Keratinocyte (primary cell): ENCODE results near the gene SNCB. TPM values are rescaled to one million over a fixed set of nuclear protein-coding genes. Genes with fewer than 3 reads are reported as not detected.

ENCODE experiments used
- DNase-seq: peaks from one replicate; pipeline ENCODE4 v3.0.0-alpha.2; 2011; ENCODE audit warnings: low read depth, missing footprints, low spot score
- FAIRE-seq: peaks from 2 replicates; lab custom pipeline; 2011; peaks lifted over from hg19 to GRCh38; lab: Jason Lieb, UNC
- H2AFZ ChIP-seq: 2 replicates; pipeline ENCODE4 v1.6.0; 2012; ENCODE audit warnings: low read length, control low read depth, inconsistent platforms; ENCODE audit not compliant: control insufficient read depth
- H3K27ac ChIP-seq: 2 replicates; pipeline ENCODE4 v1.5.1; 2011; ENCODE audit warnings: low read length; ENCODE audit not compliant: control insufficient read depth, insufficient read depth
- H3K27me3 ChIP-seq: 3 replicates; pipeline ENCODE4 v1.6.0; 2011; ENCODE audit warnings: low read length; ENCODE audit not compliant: control insufficient read depth, insufficient read depth; ENCODE audit errors: extremely low read depth
- H3K36me3 ChIP-seq, 2 experiments: 2 replicates in 1 of 2; 3 replicates in 1 of 2; pipeline ENCODE4 v1.5.1; 2011; ENCODE audit warnings: low read length in 2 of 2, mild to moderate bottlenecking in 1 of 2; ENCODE audit not compliant: control insufficient read depth in 2 of 2, insufficient read depth in 2 of 2; ENCODE audit errors: extremely low read depth in 1 of 2
- H3K4me1 ChIP-seq: 3 replicates; pipeline ENCODE4 v1.5.1; 2011; ENCODE audit warnings: low read length; ENCODE audit not compliant: control insufficient read depth, insufficient read depth; ENCODE audit errors: extremely low read depth
- H3K4me2 ChIP-seq: 3 replicates; pipeline ENCODE4 v1.6.0; 2011; ENCODE audit warnings: low read depth, low read length; ENCODE audit not compliant: control insufficient read depth, insufficient read depth; ENCODE audit errors: extremely low read depth
- H3K4me3 ChIP-seq, 3 experiments: fragments of 200-600 bp in 1 of 3; sonication (generic) in 1 of 3; 2 replicates in 2 of 3; 3 replicates in 1 of 3; pipeline ENCODE4 v1.5.1; 2011 to 2016; ENCODE audit warnings: low read length in 3 of 3, mild to moderate bottlenecking in 3 of 3, control low read depth in 2 of 3, inconsistent platforms in 1 of 3, low read depth in 1 of 3, mixed read lengths in 1 of 3, mixed run types in 1 of 3, moderate library complexity in 1 of 3; ENCODE audit not compliant: control insufficient read depth in 2 of 3, insufficient read depth in 2 of 3; ENCODE audit errors: extremely low read depth in 1 of 3
- H3K79me2 ChIP-seq: 2 replicates; pipeline ENCODE4 v1.6.0; 2012; ENCODE audit warnings: low read length; ENCODE audit not compliant: control insufficient read depth, insufficient read depth
- H3K9ac ChIP-seq: 3 replicates; pipeline ENCODE4 v1.6.0; 2011; ENCODE audit warnings: low read length; ENCODE audit not compliant: control insufficient read depth, insufficient read depth; ENCODE audit errors: extremely low read depth
- H3K9me1 ChIP-seq: 3 replicates; pipeline ENCODE4 v1.6.0; 2011; ENCODE audit warnings: low read length; ENCODE audit not compliant: control insufficient read depth, insufficient read depth; ENCODE audit errors: extremely low read depth
- H3K9me3 ChIP-seq: 2 replicates; pipeline ENCODE4 v1.5.1; 2012; ENCODE audit warnings: low read depth, low read length; ENCODE audit not compliant: control insufficient read depth
- H4K20me1 ChIP-seq: 3 replicates; pipeline ENCODE4 v1.6.0; 2011; ENCODE audit warnings: low read length; ENCODE audit not compliant: control insufficient read depth, insufficient read depth; ENCODE audit errors: extremely low read depth
- CTCF ChIP-seq, 3 experiments: IDR thresholded peaks in 1 of 3; conservative IDR thresholded peaks in 1 of 3; optimal IDR thresholded peaks in 1 of 3; 2 replicates in 2 of 3; 3 replicates in 1 of 3; pipeline versions ENCODE3 to v1.5.1; 2011; ENCODE audit warnings: low read length in 3 of 3, mild to moderate bottlenecking in 3 of 3, moderate library complexity in 2 of 3, control low read depth in 1 of 3, inconsistent platforms in 1 of 3; ENCODE audit not compliant: insufficient read depth in 2 of 3; ENCODE audit errors: extremely low read depth in 1 of 3
- EZH2 ChIP-seq: IDR thresholded peaks from one replicate; pipeline ENCODE4 v1.6.1; 2012; ENCODE audit warnings: inconsistent platforms, mild to moderate bottlenecking, low read length, moderate library complexity
- dilution Hi-C: fragments of 300-500 bp; cut with MboI; formaldehyde crosslinking; loops from one replicate; pipeline ENCODE4 v1.7.0; 2020; ENCODE audit warnings: low sequenced_read_pairs; ENCODE audit not compliant: extremely low pct_ligation_motif_present
- polyA plus RNA-seq, 5 experiments: library from polyadenylated mRNA; depleted of rRNA in 3 of 5; stranded (reverse) in 3 of 5; stranded (forward) in 1 of 5; unstranded in 1 of 5; fragments of >200 nt; gene quantifications; 1 replicate in 1 of 5; 2 replicates in 3 of 5; 3 replicates in 1 of 5; pipeline versions ENCODE4 v1.2.1 to v1.2.3, GENCODE V29; 2011 to 2012; ENCODE audit warnings: missing spikeins in 2 of 5, low read depth in 1 of 5, low replicate concordance in 1 of 5

SNCB gene
- polyA plus RNA-seq, 1 donor (not counting 4 experiments of a cell fraction or from before 2014, with no cell fraction given), result 0.69 TPM

DNA sequence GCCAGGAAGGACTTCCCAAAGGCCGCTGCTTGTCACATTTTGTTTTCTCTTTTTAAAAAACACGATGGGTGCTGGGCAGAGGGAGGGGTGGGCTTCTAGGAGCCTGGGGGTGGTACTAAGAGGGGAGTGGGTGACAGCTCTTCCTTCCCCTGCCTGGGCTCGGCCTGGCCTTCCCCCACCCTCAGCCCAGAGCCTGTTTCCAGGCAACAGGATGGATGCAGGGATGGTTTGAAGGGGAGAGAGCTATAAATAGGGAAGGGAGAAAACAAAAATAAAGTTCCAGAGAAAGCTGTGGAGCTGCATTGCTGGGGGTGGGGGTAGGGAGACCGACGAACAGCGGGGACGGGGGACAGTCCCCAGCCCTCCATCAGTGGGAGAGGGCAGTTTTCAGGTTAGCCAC, 13.8 kb downstream of the SNCB start:
- Histone ChIP-seq H3K4me3 (no peak overlapping the region), H3K9me1 (no peaks in the 10 kb centered on the region), H3K27ac (no peak overlapping the region), H2AFZ (no peak overlapping the region), H3K79me2 (no peaks in the 10 kb centered on the region), H3K27me3 (peaks cover 23% of the 10 kb centered on the region), H3K4me1 (peaks cover 29% of the 10 kb centered on the region), H3K9ac (no peak overlapping the region), H3K36me3 (no peaks in the 10 kb centered on the region), H4K20me1 (no peaks in the 10 kb centered on the region), H3K4me2 (no peak overlapping the region), H3K9me3 (no peaks in the 10 kb centered on the region)
- FAIRE-seq (no peak), DNase-seq (no peak)
- TF ChIP-seq EZH2, result no peak
- no peak for TF ChIP-seq CTCF (optimal IDR thresholded peaks at IDR 0.05 in 1 of 3, IDR thresholded peaks at IDR 0.05 in 1 of 3, conservative IDR thresholded peaks at IDR 0.05 in 1 of 3; ENCODE audit: extremely low read depth in 1 of 3, insufficient read depth in 2 of 3, low read length in 3 of 3)
- dilution Hi-C loops, result no loop called here

- Histone ChIP-seq H4K20me1 (no peaks in the 10 kb centered on the region), H3K9me1 (no peaks in the 10 kb centered on the region), H3K4me2 (no peak overlapping the region), H3K27me3 (peaks cover 16% of the 10 kb centered on the region), H3K27ac (no peak overlapping the region), H3K9ac (no peak overlapping the region), H3K79me2 (no peaks in the 10 kb centered on the region), H3K4me1 (peaks cover 32% of the 10 kb centered on the region), H3K36me3 (no peaks in the 10 kb centered on the region), H2AFZ (no peak overlapping the region), H3K9me3 (no peaks in the 10 kb centered on the region), H3K4me3 (no peak overlapping the region)
- no peak for TF ChIP-seq EZH2
- no peak for TF ChIP-seq CTCF (optimal IDR thresholded peaks at IDR 0.05 in 1 of 3, IDR thresholded peaks at IDR 0.05 in 1 of 3, conservative IDR thresholded peaks at IDR 0.05 in 1 of 3; ENCODE audit: extremely low read depth in 1 of 3, insufficient read depth in 2 of 3, low read length in 3 of 3)
- dilution Hi-C loops, result no loop called here
- DNase-seq, result no peak
- no peak for FAIRE-seq
Measured at GRCh38 chr5:176614805-176615478, 15.4 kb downstream of the SNCB start.
